GM18520 (cell line): Measurements from ENCODE around the gene ATP1A4.

Source experiments
- ATAC-seq: cut with Tn5 transposase; IDR thresholded peaks from one replicate; pipeline ENCODE4 v1.9.1; 2021; ENCODE audit not compliant: unreplicated experiment

Gene ATP1A4

DNA sequence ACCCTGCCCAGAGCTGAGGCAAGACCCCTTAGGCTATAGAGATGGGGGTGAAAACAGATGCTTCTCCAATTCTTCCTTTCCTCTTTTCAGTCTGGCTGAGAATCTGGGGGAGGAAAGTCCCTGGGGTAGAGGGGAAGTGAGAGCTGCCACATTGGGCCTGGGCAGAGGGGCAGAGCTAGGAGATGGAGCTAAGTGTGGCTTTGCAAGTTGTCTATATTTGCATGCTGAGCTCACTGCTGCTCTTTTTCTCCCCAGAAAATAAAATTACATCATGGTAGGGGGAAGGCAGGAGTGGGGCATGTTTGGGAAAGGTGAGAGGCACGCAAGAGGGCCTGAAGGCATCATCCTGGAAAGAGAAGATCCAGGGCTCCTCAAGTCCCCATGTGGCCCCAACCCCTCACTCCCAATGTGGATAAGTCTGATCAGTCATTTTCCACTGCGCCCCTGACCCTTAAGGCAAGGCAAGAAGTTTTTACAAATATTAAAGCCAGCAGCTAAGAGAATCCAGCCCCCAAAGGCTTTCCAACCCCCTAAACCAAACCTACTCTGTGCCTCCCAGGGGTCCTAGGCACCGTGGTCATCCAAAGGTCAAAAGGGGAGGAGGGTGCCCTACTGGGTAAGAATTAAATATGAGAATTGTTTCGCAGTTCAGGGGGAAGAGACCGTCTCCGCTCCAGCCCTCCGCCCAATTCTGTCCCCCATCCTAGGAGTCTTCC, 53.3 kb downstream of the ATP1A4 start:
- no peak for ATAC-seq

DNA sequence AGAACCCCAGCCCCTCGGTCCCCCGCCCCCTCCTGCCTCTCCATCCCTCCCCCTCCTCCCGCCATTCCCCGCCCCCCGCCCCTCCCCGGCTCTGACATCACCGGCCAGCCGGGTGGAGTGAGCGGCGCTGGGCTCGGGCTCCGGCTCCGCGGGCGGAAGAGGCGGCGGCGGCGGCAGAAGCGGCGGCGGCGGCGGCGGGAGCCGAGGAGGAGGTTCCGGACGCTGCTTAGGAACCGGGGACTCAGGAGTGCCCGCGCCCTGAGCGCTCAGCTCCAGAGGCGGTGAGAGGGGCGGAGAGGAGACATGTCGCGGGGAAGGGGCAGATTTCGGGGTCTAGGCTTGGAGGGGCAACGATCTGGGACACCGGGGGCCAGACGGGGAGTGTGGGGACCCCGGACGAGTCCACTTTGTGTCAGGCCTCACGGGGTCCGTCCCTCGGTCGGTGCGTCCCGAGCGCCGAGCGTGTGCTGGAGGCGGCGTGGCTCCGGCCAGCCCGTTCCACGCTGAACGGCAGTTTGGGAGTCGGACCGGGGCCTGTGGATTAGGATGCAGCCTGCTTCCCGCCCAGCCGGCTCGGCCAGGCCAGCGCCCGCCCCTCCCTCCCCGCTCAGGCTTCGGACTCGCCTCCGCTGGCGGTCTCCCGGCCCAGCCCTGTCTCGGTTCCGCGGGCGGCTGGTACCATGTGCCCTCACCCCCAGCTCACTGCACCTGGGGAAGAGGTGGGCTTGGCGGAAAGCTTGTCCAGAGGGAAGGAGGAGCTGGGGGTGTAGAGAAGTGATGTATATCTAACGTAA, 54.0 kb downstream of the ATP1A4 start, which contains the start of gene PEA15:
Gene PEA15 (plus strand): TSS at position 143 of the 794 bp plus-strand sequence. CDS start 6,161 bp downstream, outside the sequence.
- no peak for ATAC-seq

DNA sequence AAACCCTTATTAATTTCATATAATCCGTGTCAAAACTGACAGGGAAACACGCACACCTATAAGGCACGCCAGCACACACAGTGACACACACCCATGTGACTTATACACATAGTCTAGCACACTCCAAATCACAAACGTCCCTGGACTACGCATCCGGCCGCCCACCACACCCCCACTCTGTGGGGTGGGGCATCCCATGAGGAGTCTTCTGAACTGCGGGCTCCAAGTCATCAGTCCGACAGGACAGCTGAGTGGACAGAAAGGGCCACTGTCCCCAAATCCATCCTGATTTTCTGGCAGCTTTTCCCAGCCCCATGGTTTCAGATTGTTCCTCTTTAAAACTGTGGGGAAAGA, 54.6 kb downstream of the ATP1A4 start:
- no peak for ATAC-seq

DNA sequence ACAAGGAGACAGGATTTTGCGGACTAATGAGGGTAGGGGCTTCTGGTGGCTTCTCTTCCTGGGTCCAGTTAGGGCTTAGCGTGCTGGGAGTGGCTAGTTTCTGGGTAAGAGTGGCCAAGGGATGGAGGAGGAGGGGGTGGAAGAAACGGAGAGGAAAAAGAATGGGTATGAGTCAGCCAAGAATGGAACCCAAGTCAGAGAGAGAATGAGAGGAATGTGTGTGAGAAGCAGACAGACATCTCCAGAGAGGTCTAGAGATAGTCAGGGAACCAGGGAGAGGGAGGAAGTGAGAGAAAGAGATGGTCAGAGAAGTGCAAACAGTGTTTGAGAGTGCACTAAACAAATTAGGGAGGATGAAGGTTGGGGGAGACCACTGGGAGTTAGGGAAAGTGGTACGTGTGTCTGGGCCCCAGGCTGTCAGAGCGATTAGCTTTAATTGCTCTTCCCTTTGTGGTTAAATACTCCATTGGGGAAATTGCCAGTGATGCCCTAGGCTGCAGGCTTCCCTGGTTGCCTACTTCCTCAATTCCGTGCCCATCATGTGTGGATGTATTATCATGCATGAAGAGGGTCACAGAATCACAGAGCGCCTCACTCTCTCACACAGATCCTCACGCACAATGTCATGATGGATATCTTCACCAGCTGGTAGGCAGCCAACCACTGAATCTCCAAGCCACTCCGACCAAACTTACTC, 55.2 kb downstream of the ATP1A4 start:
- ATAC-seq, result no peak

DNA sequence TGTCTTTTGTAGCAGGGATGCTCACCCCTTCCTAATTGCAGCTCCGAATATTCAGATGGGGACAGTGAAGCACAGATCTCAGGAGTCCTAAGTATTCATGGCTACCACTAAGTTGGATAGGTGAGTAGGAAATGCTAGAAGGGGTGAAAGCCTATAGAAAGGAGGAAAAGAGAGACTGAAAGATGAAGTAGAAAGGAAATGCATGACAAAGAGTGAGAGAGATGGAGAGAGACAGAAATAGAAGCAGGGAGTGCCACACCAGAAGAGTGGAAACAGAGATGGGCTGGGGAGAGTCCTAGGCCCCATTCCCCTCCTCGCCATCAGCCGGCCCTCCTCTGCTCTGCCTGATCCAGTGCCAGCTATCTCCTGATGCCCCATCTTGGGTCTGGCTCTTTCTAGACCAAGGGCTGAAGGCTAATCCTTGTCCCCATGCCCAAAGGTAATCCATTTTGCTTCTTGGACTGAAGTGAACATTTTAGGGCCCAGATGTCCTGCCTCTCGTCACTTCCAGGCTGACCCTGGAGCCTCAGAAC, 55.8 kb downstream of the ATP1A4 start:
- ATAC-seq, result no peak

DNA sequence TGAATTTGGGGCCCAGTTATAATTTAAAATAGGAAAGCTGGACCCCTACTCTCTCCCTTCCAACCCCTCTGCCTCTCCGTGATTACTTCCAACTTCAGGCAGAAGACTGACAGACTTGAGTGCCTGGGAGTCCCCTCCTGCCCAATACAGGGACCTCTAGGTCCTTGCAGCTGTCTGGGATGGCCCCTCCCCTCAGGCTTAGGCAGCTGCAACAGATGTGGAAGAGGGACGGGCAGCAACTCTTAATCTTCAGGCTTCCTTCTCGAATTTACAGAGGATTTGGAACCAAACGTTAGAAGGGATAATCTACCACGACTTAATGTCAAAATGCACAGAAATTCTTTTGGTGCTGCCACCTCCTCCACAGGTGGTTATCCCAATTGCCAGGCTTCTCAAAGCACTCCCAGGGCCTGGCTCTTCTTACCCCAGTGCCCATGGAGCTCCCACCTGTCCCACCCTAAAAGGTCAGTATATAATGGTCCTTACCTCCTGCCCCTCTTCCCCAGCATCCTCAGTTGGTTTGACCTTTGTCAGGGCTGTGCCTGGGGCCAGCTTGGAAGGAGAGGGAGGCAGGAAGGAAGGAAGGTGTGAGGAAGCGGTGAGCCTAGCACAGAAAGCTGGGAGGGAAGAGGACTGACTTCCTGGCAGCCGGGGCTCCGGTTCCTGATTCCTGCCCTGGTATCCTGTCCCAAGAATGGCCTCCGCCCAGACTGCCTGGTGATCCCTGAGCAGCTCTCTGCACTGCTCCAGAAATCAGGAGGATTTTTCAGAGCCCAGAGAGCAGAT, 56.6 kb downstream of the ATP1A4 start:
- no peak for ATAC-seq

DNA sequence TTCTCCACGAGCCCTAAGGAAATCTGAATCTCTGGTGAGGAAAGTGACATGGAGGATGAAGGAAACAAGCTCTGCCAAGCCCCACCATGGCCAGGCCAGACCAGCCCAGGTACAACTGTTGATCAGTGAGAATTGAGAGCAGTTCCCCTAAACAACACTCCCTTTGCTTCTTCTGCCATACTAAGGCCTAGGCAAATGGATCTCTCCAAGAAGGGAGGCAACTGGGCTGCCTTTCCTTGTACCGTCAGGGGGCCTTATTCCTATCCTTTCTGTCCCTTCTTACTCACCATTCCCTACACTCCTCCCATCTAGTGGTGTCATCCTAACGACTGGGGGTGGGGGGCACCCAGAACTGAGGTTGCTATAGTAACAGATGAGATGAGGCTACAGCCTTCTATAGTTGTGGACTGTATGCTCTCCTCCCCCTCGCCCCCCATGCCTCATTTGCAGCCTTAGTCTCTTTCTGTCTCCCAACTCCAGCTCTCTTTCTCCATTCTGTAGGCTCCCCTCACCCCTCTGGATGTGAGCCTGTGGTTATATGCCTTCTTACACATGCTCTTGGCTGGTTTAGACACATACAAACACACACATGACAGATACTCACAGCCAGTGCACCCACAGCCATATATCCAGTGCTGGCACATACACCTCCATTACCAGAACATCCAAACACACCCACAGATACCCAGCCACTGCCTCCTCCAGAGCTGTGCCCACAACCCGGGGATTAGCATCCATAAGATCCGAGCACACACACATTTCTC, 57.3 kb downstream of the ATP1A4 start:
- no peak for ATAC-seq

DNA sequence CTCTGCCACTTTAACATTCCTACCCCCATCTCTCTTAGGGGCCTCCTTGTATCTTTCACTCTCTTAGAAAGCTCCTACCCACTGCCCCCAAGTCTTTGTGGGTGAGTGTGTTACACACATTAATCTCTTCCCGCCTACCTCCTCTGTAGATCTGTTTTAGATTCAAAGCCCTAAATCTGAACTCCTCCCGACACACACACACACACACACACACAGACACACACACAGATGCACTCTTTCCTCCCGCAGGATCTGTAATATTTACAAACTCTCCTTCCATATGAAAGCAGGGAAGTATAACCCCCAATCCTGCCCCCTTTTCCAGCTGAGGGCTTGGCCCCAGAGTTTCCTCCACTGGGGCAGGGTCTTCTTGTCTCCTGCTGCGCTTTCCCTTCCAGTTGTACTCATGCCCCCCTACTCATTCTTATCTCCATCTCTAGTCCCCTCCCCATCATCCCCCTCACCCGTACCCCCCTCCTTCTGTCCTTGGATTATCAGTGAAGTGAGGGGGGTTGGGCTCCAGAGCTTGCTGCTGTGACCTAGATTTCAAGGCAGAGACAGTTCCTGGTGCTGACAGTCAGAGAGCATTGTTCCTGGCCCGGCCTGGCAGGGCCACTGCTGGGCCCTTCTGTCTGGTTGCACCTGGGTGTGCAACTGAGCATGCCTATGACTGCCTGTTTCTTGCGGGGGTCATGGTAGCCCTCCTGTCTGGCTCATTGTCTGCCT, 58.1 kb downstream of the ATP1A4 start:
- no peak for ATAC-seq

DNA sequence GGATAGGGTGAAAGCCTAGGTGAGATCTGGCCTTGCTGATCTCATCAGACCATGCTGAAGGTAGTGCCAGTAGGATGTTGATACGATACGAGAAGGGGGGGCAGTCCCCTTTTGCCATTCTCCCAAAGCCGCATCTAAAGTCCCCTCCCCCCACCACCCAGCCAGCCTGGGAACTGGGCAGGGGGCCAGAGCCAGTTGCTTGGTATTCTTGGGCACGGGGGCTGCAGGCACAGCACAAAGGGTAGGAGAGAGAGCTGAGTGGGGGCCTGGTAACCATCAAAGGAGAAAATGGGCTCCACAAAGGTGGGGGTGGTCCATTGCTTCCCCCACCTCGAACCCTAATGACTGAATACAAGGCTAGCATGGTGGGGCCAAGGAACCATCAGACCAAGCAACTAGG, 59.2 kb downstream of the ATP1A4 start:
- no peak for ATAC-seq

DNA sequence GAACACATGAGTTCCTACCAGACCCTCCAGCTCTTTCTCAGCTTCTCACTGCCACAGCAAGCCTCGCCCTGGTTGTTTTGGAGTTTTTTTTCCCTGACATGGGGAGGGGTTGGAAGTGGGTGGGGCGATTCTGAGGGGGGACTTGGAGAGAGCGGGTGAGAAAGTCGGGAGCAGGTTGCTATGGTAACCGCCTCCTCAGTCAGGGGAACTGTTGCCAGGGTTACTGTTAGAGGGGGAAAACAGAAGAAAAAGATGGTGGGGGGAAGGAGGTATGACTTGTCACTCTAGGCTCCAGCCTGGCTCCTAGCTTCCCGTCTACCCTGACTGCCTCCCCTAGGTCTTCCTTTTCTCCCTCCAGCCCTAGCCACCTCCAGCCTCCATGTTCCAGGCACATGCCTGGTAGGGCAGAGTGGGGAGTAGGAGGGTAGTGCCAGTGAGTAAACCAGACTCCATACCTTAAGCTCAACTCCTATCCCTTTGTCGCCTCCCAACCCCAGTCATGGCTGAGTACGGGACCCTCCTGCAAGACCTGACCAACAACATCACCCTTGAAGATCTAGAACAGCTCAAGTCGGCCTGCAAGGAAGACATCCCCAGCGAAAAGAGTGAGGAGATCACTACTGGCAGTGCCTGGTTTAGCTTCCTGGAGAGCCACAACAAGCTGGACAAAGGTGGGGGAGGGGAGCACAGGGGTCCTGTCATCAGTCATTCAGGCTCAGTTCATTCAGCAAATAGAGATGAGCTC, 59.8 kb downstream of the ATP1A4 start:
- no peak for ATAC-seq

DNA sequence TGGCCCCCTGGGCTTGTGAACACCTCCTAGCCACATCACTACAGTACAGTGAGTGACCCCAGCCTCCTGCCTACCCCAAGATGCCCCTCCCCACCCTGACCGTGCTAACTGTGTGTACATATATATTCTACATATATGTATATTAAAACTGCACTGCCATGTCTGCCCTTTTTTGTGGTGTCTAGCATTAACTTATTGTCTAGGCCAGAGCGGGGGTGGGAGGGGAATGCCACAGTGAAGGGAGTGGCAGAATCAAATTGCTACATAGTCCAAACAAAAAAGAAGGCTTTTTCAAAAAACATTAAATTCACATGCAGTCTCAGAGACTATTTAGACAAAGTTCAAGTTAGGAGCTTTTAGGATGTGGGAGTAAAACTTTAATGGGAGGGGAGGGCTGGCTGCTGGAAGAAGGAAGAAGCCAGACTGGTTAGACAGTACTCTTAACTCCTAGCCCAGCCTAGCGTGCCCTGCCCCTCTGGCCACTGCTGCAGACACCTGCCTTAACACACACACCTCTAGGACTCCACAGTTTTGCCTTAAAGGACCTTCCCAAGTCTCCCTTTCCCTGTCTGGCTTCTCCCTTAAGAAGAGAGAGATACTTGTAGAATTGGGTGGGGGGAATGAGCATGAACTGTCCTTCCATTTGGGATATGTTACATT, 63.2 kb downstream of the ATP1A4 start:
- ATAC-seq, result no peak

DNA sequence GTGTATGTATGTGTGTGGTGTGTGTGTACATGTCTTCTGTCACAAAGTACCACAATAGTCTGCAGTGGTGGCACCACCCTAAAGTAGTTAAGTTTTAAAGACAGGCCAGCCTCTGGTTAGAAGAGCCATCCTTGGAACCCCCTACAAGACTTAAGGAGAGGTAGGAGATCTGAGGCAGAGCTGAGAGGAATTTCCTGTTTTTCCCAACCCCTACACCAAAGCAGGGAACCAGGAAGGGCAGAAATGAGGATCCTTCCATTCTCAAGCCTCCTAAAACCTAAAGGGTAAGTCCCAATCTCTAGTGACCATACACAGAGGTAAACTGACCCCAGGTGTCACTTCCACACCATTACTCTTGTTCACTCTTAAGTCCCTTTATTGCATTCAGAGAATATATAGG, 64.9 kb downstream of the ATP1A4 start:
- ATAC-seq, result no peak

DNA sequence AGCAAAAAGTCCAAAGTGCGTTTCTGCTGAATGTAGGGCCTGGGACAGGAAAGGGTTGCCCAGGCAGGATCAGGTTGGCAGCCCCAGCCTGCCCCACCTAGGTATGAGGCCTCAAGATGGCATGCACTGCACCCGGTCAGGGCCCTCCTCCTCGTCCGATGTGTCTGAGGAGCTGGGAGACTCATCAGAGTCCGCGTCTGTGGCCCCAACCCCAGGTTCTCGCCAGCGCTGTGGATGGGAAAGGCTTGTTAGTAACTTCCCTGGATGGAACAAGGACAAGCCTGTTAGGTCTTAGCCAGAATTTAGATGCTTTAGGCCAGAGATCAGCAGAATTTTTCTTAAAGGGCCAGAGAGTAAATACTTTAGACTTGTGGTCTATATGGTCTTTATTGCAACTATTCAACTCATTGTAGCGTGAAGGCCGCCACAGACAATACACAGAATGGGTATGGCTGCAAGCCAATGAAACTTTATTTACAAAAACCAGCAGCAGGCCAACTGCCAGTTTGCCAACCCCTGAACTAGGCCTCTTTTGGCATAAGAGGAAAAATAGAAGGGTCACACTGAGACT, 66.2 kb downstream of the ATP1A4 start:
- ATAC-seq, result no peak

DNA sequence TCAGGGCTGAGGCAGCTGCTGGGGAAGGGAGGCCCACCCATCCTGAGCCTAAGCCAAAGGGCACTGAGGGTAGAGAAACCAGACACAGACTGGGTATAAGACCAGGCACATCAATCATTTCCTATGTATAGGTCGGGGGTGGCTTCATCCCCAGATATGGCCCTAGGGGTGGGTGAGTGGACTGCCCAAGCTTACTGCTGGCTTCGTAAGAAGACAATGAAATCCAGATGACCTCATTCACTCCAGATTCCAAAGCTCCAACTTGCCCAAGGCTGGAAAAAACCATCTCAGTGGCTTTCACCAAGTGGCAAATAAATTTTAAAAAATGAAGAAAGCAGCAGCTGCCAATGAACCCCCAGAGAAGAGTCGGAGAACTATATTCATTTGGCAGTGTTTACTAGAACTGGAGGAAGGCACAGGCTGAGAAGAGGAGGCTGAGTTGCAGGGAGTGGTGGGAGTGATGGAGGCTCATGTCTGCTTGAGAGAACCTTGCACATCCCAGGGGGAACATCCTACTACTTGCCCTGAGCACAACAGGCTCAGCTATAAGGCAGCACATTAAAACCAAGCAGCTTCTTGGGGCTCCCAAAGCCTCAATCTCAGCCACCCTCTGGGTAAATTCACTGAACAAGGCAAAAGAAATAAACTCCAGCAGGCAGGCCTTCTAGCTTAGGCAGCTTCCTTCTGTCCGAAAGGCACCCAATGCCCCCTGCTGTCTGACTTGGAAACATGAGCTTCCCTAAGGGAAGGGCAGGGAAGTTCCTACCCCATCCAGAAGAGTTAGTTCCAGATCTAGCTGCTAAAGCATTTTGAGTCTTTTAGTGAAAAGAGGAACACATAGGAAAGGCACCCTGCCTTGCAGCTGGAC, 67.9 kb downstream of the ATP1A4 start:
- no peak for ATAC-seq

DNA sequence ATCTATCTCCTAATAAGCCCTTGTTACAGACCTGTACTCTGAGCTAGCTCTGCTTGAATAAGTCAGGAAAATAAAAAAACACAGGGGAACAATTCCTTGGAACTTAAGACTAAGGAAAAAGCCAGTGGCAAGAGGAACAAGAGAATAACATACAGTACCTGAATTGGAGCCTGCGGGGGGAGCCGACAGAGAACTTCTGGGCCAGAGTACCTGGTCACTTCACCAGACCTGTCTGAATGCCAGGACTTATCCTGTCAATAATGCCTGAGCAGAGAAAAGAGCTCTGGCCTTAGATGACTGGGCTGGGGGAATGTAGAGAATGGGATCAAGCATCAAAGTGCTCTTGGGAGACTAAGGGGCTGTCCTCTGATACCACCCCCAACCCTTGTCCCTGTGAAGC, 68.9 kb downstream of the ATP1A4 start:
- ATAC-seq, result no peak

DNA sequence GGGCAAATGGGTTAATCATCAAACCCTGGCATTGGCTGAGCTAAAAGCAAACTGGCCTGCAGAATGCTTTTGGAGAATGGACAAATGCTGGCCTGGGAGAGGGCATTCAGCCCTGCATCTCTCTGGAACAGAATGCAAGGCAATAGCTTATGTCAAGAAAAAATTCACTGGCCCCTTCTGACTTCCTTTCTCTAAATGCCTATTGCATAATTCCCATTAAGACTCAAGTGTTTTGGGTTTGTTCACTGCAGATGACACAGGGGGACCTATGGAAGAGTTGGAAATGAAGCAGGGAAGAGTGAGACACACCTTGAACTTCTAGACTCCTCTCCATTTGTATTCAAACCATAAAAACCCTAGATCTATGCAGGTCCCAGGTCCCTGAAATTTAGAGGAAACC, 69.7 kb downstream of the ATP1A4 start:
- ATAC-seq, result no peak

DNA sequence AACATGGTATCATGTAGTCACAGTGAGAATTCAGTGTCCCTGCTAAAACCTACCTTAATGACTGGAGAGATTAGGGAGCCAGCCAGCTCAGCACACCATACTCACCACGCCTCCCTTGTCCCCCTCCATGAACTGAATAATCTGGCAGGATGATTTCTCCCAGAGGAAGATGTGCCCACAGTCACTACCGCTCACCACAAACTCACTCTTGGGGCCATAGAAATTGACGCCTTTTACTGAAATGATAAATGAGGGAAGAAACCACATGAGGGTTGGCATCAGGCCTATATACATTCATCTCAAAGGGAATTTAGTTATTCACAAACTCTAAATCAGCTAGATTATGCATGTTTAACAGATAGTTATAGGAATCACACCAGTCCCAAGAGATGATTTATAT, 71.1 kb downstream of the ATP1A4 start:
- no peak for ATAC-seq
